K562 (cell line): Measurements from ENCODE around the gene CPLX1. TPM values are rescaled to one million over a fixed set of nuclear protein-coding genes. Genes with fewer than 3 reads are reported as not detected.
A peak's percentile ranks its signal among the peaks of the same experiment; 100 is the strongest.

ENCODE experiments used
- ATAC-seq: fragments of 200-7000 bp; cut with Tn5 transposase; 3 replicates; pipeline ENCODE4 v1.9.1; 2020; ENCODE audit warnings: moderate library complexity
- BruUV-seq: library from RNA; stranded (reverse); fragments of 400-500 nt; replicated peaks from 2 replicates; lab custom pipeline; 2021; lab: Mats Ljungman, UMichigan
- CTCF ChIA-PET: fragments of 300-600 bp; formaldehyde crosslinking; extraction: SDS; loops from one replicate; lab custom pipeline; 2021; ENCODE audit warnings: low intra/inter-chr PET ratio; lab: Yijun Ruan, JAX
- POLR2A ChIA-PET: fragments of 300-600, 350-650 bp; sonication (Branson Sonifier 250); formaldehyde crosslinking; extraction: SDS; loops from one replicate; lab custom pipeline; 2021; ENCODE audit warnings: antibody characterized with exemption, inconsistent platforms; lab: Yijun Ruan, JAX
- DNase-seq, 4 experiments: peaks; one replicate each; pipeline versions ENCODE4 v3.0.0 to v3.0.0-alpha.2; 2011 to 2018; ENCODE audit warnings: low spot score in 3 of 4, mixed read lengths in 3 of 4; ENCODE audit errors: extremely low read depth in 1 of 4
- FAIRE-seq: peaks from 2 replicates; lab custom pipeline; 2011; peaks lifted over from hg19 to GRCh38; lab: Jason Lieb, UNC
- H2AFZ ChIP-seq: 2 replicates; pipeline ENCODE4 v1.6.0; 2011; ENCODE audit warnings: low read depth, low read length, control low read depth, inconsistent platforms
- H3K27ac ChIP-seq: fragments of 200-600 bp; 3 replicates; pipeline ENCODE4 v1.8.0; 2011; ENCODE audit warnings: low read depth, mild to moderate bottlenecking, control low read depth, inconsistent platforms, low read length, moderate library complexity, mixed read lengths; ENCODE audit errors: extremely low read depth
- H3K27me3 ChIP-seq, 2 experiments: fragments of 300-600 bp in 1 of 2; 2 replicates in 1 of 2; 3 replicates in 1 of 2; pipeline versions ENCODE4 v1.6.0 to v1.8.0; 2011; ENCODE audit warnings: inconsistent platforms in 2 of 2, low read length in 2 of 2, mild to moderate bottlenecking in 1 of 2, mixed read lengths in 1 of 2, moderate library complexity in 1 of 2; ENCODE audit not compliant: control insufficient read depth in 2 of 2, insufficient read depth in 2 of 2
- H3K36me3 ChIP-seq: fragments of 300-600 bp; 3 replicates; pipeline ENCODE4 v1.8.0; 2011; ENCODE audit warnings: mild to moderate bottlenecking, low read length, inconsistent platforms; ENCODE audit not compliant: control insufficient read depth, insufficient read depth
- H3K4me1 ChIP-seq, 2 experiments: fragments of 200-600 bp in 1 of 2; replicated peaks in 1 of 2; 2 replicates in 1 of 2; 3 replicates in 1 of 2; pipeline versions ENCODE4 v1.5.1 to v1.8.0; 2011; ENCODE audit warnings: inconsistent platforms in 2 of 2, low read length in 2 of 2, mild to moderate bottlenecking in 1 of 2, mixed read lengths in 1 of 2, moderate library complexity in 1 of 2; ENCODE audit not compliant: control insufficient read depth in 2 of 2, insufficient read depth in 2 of 2
- H3K4me2 ChIP-seq: 2 replicates; pipeline ENCODE4 v1.6.1; 2011; ENCODE audit warnings: low read length, control low read depth, inconsistent platforms, mixed read lengths; ENCODE audit not compliant: insufficient read depth
- H3K4me3 ChIP-seq: fragments of 200-600 bp; sonication (generic), shearing (Covaris generic); 2 replicates; pipeline ENCODE4 v1.5.1; 2016; ENCODE audit warnings: control low read depth, inconsistent platforms
- H3K79me2 ChIP-seq: fragments of 200-600 bp; 3 replicates; pipeline ENCODE4 v1.8.0; 2011; ENCODE audit warnings: low read length, inconsistent platforms; ENCODE audit not compliant: control insufficient read depth, insufficient read depth
- H3K9ac ChIP-seq, 2 experiments: 2 replicates each; pipeline versions ENCODE4 v1.6.0 to v1.6.1; 2011; ENCODE audit warnings: low read depth in 2 of 2, low read length in 2 of 2, control low read depth in 1 of 2, inconsistent platforms in 1 of 2, mild to moderate bottlenecking in 1 of 2, mixed read lengths in 1 of 2; ENCODE audit not compliant: insufficient read depth in 1 of 2
- H3K9me1 ChIP-seq: one replicate; pipeline ENCODE4 v1.6.0; 2011; ENCODE audit warnings: inconsistent platforms, mild to moderate bottlenecking, low read length, moderate library complexity; ENCODE audit not compliant: control insufficient read depth, insufficient read depth
- H3K9me3 ChIP-seq: replicated peaks from 2 replicates; pipeline ENCODE4 v1.5.1; 2011; ENCODE audit warnings: low read depth, low read length, inconsistent platforms; ENCODE audit not compliant: control insufficient read depth, insufficient read depth
- H4K20me1 ChIP-seq: replicated peaks from 2 replicates; pipeline ENCODE4 v1.6.1; 2011; ENCODE audit warnings: low read length, inconsistent platforms, mixed read lengths; ENCODE audit not compliant: control insufficient read depth, insufficient read depth
- E2F6 ChIP-seq, 2 experiments: IDR thresholded peaks; 2 replicates each; pipeline ENCODE4 v1.6.1; 2011; ENCODE audit warnings: borderline replicate concordance in 1 of 2, control low read depth in 1 of 2, low read depth in 1 of 2, low read length in 1 of 2, mild to moderate bottlenecking in 1 of 2, mixed read lengths in 1 of 2, moderate library complexity in 1 of 2; ENCODE audit not compliant: insufficient read depth in 1 of 2, insufficient read length in 1 of 2, poor library complexity in 1 of 2, severe bottlenecking in 1 of 2; ENCODE audit errors: extremely low read depth in 1 of 2
- MAX ChIP-seq: sonication (generic); formaldehyde crosslinking; IDR thresholded peaks from 2 replicates; pipeline ENCODE4 v1.9.0; 2022; ENCODE audit warnings: mild to moderate bottlenecking, missing genetic modification reagents
- RBM14 ChIP-seq: fragments of 200-400 bp; formaldehyde crosslinking; IDR thresholded peaks from 2 replicates; pipeline ENCODE4 v1.6.1; 2018; ENCODE audit warnings: low read depth, mild to moderate bottlenecking, low read length, moderate library complexity, borderline replicate concordance; ENCODE audit not compliant: insufficient read depth
- ZNF644 ChIP-seq: fragments of 200-800 bp; sonication (Bioruptor generic); IDR thresholded peaks from 2 replicates; pipeline ENCODE4 v1.6.1; 2016; ENCODE audit warnings: low read depth, missing genetic modification characterization, missing compliant biosample characterization
- WGBS: fragments of 100-300 bp; shearing (Covaris generic); methylation state at CpG from one replicate; pipeline ENCODE4 v1.1.6; 2016; ENCODE audit warnings: low coverage, mixed read lengths; ENCODE audit not compliant: insufficient coverage; ENCODE audit errors: missing lambda C conversion rate; 5-methylcytosine and 5-hydroxymethylcytosine counted together
- in situ Hi-C: fragments of 300-500 bp; cut with MboI; formaldehyde crosslinking; loops from 4 replicates; pipeline ENCODE4 v1.15.0; 2018; ENCODE audit warnings: inconsistent platforms, mixed read lengths
- intact Hi-C: fragments of 100-400 bp; cut with micrococcal nuclease; formaldehyde crosslinking; loops from 2 replicates; pipeline ENCODE4 v1.14.2; 2022
- polyA plus RNA-seq, 8 experiments: library from polyadenylated mRNA; depleted of rRNA in 4 of 8; stranded (reverse) in 5 of 8; unstranded in 3 of 8; fragments of >200 nt; fragmentation: Nextera tagmentation in 2 of 8; fragmentation: Illumina TruSeq in 1 of 8; extraction: Ambion mirVana in 2 of 8; extraction: Trizol in 1 of 8; gene quantifications; 2 replicates each; pipeline versions ENCODE4 v1.2.1 to v1.2.3, GENCODE V29; 2011 to 2014; ENCODE audit warnings: inconsistent platforms in 1 of 8, missing spikeins in 1 of 8
- total RNA-seq, 7 experiments: library from RNA; depleted of rRNA in 6 of 7; stranded (reverse); fragments of >200 nt in 6 of 7; fragmentation: Illumina TruSeq in 2 of 7; extraction: Trizol in 2 of 7; gene quantifications; 2 replicates each; pipeline versions ENCODE4 v1.2.1 to v1.2.3, GENCODE V29; 2011 to 2021; ENCODE audit warnings: low replicate concordance in 1 of 7

Gene CPLX1
- total and polyA plus RNA-seq, 9 of the 15 experiments (the other 6 are each of a cell fraction or from before 2014, with no cell fraction given) = 0.03 to 3.3 (median 0.17) TPM; not detected in 2

GRCh38 chr4:788636-789297, 37.2 kb downstream of the CPLX1 start:
- Histone ChIP-seq H3K27me3 (peaks cover 3 to 22% of the 10 kb centered on the region in 2 experiments; a peak in 4 of 5 replicates), H3K9me1 (no peaks in the 10 kb centered on the region), H3K4me1 (peaks cover 0 to 85% of the 10 kb centered on the region in 2 experiments; a peak in 3 of 5 replicates), H4K20me1 (0 out of 2 replicates have a peak, but pooled peaks cover 3% of the 10 kb centered on the region), H3K27ac (no peak overlapping the region), H2AFZ (no peak overlapping the region), H3K9ac (peak overlapping the region in 1 of 2 experiments; percentile 82; a peak in 2 of 4 replicates), H3K36me3 (no peaks in the 10 kb centered on the region)
- FAIRE-seq (no peak), ATAC-seq (no peak), DNase-seq (no peak)
- BruUV-seq = no TSS peak
- WGBS = 37% methylated on average over 16 of the region's 18 CpGs
- in situ Hi-C loops = no loop called here
- POLR2A ChIA-PET = interaction anchor here (1.1 to 1.3 kb wide), 2 partner anchors 20 to 22 kb away, joined by 3 read pairs; no protein-coding TSS in a partner anchor
- TF ChIP-seq RBM14 (0 out of 2 replicates have a peak, but pooled peaks have one; percentile 50), ZNF644 (no peak), E2F6 (IDR thresholded peaks at IDR 0.05; ENCODE audit: borderline replicate concordance in 1 of 2, extremely low read depth in 1 of 2, insufficient read depth in 1 of 2, insufficient read length in 1 of 2, low read depth in 1 of 2, low read length in 1 of 2, poor library complexity in 1 of 2, severe bottlenecking in 1 of 2) (peak in 1 of 2 experiments; percentile 48), MAX (peak; percentile 56)
- TF ChIP-seq, all 486 proteins: peak for 3
- H3K4me3 ChIP-seq = no peak overlapping the region
- CTCF ChIA-PET = no interaction called here
- H3K9me3 ChIP-seq = no peaks in the 10 kb centered on the region
- intact Hi-C loops = no loop called here
- no peaks in the 10 kb centered on the region for H3K79me2 ChIP-seq
- no peak overlapping the region for H3K4me2 ChIP-seq
